PC-3 (cell line): ENCODE results near the gene CDH6. TPM values are rescaled to one million over a fixed set of nuclear protein-coding genes. Genes with fewer than 3 reads are reported as not detected.

Experiments used
- ATAC-seq: fragments of 200-7000 bp; cut with Tn5 transposase; 2 replicates; pipeline ENCODE4 v1.9.1; 2020; ENCODE audit warnings: mild to moderate bottlenecking, moderate library complexity
- BruUV-seq: library from RNA; stranded (reverse); fragments of 400-500 nt; replicated peaks from 2 replicates; lab custom pipeline; 2021; lab: Mats Ljungman, UMichigan
- CTCF ChIA-PET: fragments of 300-600 bp; sonication (Branson Sonifier 250); formaldehyde crosslinking; loops from one replicate; lab custom pipeline; 2022; ENCODE audit warnings: antibody characterized with exemption; lab: Charles Lee
- POLR2A ChIA-PET: fragments of 300-600 bp; sonication (Branson Sonifier 250); formaldehyde crosslinking; loops from one replicate; lab custom pipeline; 2022; ENCODE audit warnings: antibody characterized with exemption; ENCODE audit not compliant: unreplicated experiment; lab: Charles Lee
- DNase-seq: peaks from one replicate; pipeline ENCODE4 v3.0.0-alpha.2; 2015
- H2AFZ ChIP-seq: fragments of 300-600 bp; sonication (generic); 2 replicates; pipeline ENCODE4 v1.6.0; 2016; ENCODE audit warnings: antibody characterized with exemption, low read length
- H3F3A ChIP-seq: fragments of 300-600 bp; sonication (generic); one replicate; pipeline ENCODE4 v1.6.0; 2017; ENCODE audit warnings: antibody characterized with exemption, low read length, control low read depth, mild to moderate bottlenecking; ENCODE audit not compliant: unreplicated experiment
- H3K27ac ChIP-seq: fragments of 300-600 bp; sonication (generic); 2 replicates; pipeline ENCODE4 v1.5.1; 2016; ENCODE audit warnings: mild to moderate bottlenecking, low read length
- H3K27me3 ChIP-seq: fragments of 300-600 bp; sonication (generic); 2 replicates; pipeline ENCODE4 v1.6.1; 2016; ENCODE audit warnings: low read length, mixed read lengths
- H3K36me3 ChIP-seq: fragments of 300-600 bp; sonication (generic); 2 replicates; pipeline ENCODE4 v1.6.1; 2016; ENCODE audit warnings: low read depth, mixed run types, low read length, mixed read lengths
- H3K4me1 ChIP-seq: fragments of 300-600 bp; sonication (generic); 2 replicates; pipeline ENCODE4 v1.5.1; 2016; ENCODE audit warnings: low read length; ENCODE audit not compliant: insufficient read depth
- H3K4me2 ChIP-seq: fragments of 300-600 bp; sonication (generic); 2 replicates; pipeline ENCODE4 v1.6.0; 2016; ENCODE audit warnings: low read length
- H3K4me3 ChIP-seq: fragments of 300-600 bp; sonication (generic); 2 replicates; pipeline ENCODE4 v1.5.1; 2016; ENCODE audit warnings: mild to moderate bottlenecking, low read length, mixed read lengths
- H3K79me2 ChIP-seq: fragments of 300-600 bp; sonication (generic); 2 replicates; pipeline ENCODE4 v1.6.1; 2017; ENCODE audit warnings: low read length, mixed read lengths
- H3K9ac ChIP-seq: fragments of 300-600 bp; sonication (generic); 2 replicates; pipeline ENCODE4 v1.6.0; 2016; ENCODE audit warnings: mild to moderate bottlenecking, low read length
- H3K9me2 ChIP-seq: fragments of 300-600 bp; sonication (generic); replicated peaks from 2 replicates; pipeline ENCODE4 v1.6.1; 2016; ENCODE audit warnings: mixed run types, low read length, mixed read lengths
- H3K9me3 ChIP-seq: fragments of 300-600 bp; sonication (generic); 2 replicates; pipeline ENCODE4 v1.6.1; 2016; ENCODE audit warnings: low read length, mixed read lengths
- H4K20me1 ChIP-seq: fragments of 300-600 bp; sonication (generic); 2 replicates; pipeline ENCODE4 v1.6.1; 2016; ENCODE audit warnings: low read length, mixed read lengths
- CTCF ChIP-seq: fragments of 300-600 bp; sonication (generic); conservative IDR thresholded peaks from 2 replicates; pipeline ENCODE4 v1.5.1; 2017; ENCODE audit warnings: antibody characterized with exemption, low read depth, mild to moderate bottlenecking, low read length
- EZH2 ChIP-seq: fragments of 300-600 bp; sonication (generic); IDR thresholded peaks from one replicate; pipeline ENCODE4 v1.6.1; 2017; ENCODE audit warnings: antibody characterized with exemption, mild to moderate bottlenecking, low read length; ENCODE audit not compliant: unreplicated experiment
- EZH2phosphoT487 ChIP-seq: fragments of 300-600 bp; sonication (generic); IDR thresholded peaks from 2 replicates; pipeline ENCODE4 v1.6.1; 2018; ENCODE audit warnings: mild to moderate bottlenecking, antibody characterized with exemption, low read length, borderline replicate concordance
- intact Hi-C: fragments of 100-400 bp; cut with micrococcal nuclease; formaldehyde crosslinking; loops from 2 replicates; pipeline ENCODE4 v1.9.0; 2023
- total RNA-seq: library from RNA; depleted of rRNA; stranded (reverse); fragments of >200 nt; gene quantifications from 2 replicates; pipeline ENCODE4 v1.2.3, GENCODE V29; 2014

CDH6 gene
- total RNA-seq, 1 experiment from 2014 or later: 1.9 TPM

GRCh38 chr5:31366941-31367340, 173.5 kb downstream of the CDH6 start:
- H3K27ac ChIP-seq: no peak overlapping the region
- no peak for ATAC-seq
- TF ChIP-seq CTCF: no peak
- no peak overlapping the region for H3K4me2 ChIP-seq
- intact Hi-C loops: no loop called here
- H3K4me3 ChIP-seq: no peak overlapping the region
- H3K9me3 ChIP-seq: no peaks in the 10 kb centered on the region
- no peaks in the 10 kb centered on the region for H3K79me2 ChIP-seq
- no peaks in the 10 kb centered on the region for H3F3A ChIP-seq
- BruUV-seq: no TSS peak
- POLR2A ChIA-PET: interaction anchor here (0.5 kb wide), 1 partner anchor 772 kb away, joined by 4 read pairs; no protein-coding TSS in a partner anchor
- no peak overlapping the region for H2AFZ ChIP-seq
- H3K36me3 ChIP-seq: no peaks in the 10 kb centered on the region
- H3K4me1 ChIP-seq: no peaks in the 10 kb centered on the region
- CTCF ChIA-PET: interaction anchor here (0.6 kb wide), 1 partner anchor 953 kb away, joined by 3 read pairs; no protein-coding TSS in a partner anchor
- H3K9me2 ChIP-seq: no peaks in the 10 kb centered on the region
- no peak for DNase-seq
- H3K9ac ChIP-seq: no peak overlapping the region
- peaks cover 40% of the 10 kb centered on the region for H3K27me3 ChIP-seq
- H4K20me1 ChIP-seq: no peaks in the 10 kb centered on the region

GRCh38 chr5:31372124-31372523, 178.6 kb downstream of the CDH6 start:
- no peaks in the 10 kb centered on the region for H3K79me2 ChIP-seq
- POLR2A ChIA-PET: no interaction called here
- no peak overlapping the region for H2AFZ ChIP-seq
- H3K4me2 ChIP-seq: no peak overlapping the region
- no peak for TF ChIP-seq EZH2phosphoT487
- no peak for TF ChIP-seq EZH2
- TF ChIP-seq CTCF: no peak
- H4K20me1 ChIP-seq: no peaks in the 10 kb centered on the region
- no peak overlapping the region for H3K4me3 ChIP-seq
- no peaks in the 10 kb centered on the region for H3K9me3 ChIP-seq
- CTCF ChIA-PET: no interaction called here
- peaks cover 52% of the 10 kb centered on the region for H3K27me3 ChIP-seq
- no peak overlapping the region for H3K27ac ChIP-seq
- H3K4me1 ChIP-seq: no peaks in the 10 kb centered on the region
- no peak for DNase-seq
- intact Hi-C loops: no loop called here
- H3K36me3 ChIP-seq: no peaks in the 10 kb centered on the region
- no peak overlapping the region for H3K9ac ChIP-seq
- no peaks in the 10 kb centered on the region for H3F3A ChIP-seq
- no peaks in the 10 kb centered on the region for H3K9me2 ChIP-seq
- no peak for ATAC-seq
- BruUV-seq: no TSS peak

GRCh38 chr5:31375999-31376720, 182.7 kb downstream of the CDH6 start:
- H3K4me1 ChIP-seq: no peaks in the 10 kb centered on the region
- POLR2A ChIA-PET: no interaction called here
- H2AFZ ChIP-seq: no peak overlapping the region
- peaks cover 34% of the 10 kb centered on the region for H3K27me3 ChIP-seq
- CTCF ChIA-PET: no interaction called here
- DNase-seq: no peak
- H3K36me3 ChIP-seq: no peaks in the 10 kb centered on the region
- BruUV-seq: no TSS peak
- H3K4me3 ChIP-seq: no peak overlapping the region
- no peaks in the 10 kb centered on the region for H3F3A ChIP-seq
- H3K79me2 ChIP-seq: no peaks in the 10 kb centered on the region
- ATAC-seq: no peak
- H3K27ac ChIP-seq: no peak overlapping the region
- no peaks in the 10 kb centered on the region for H3K9me2 ChIP-seq
- H3K9ac ChIP-seq: no peak overlapping the region
- no peak overlapping the region for H3K4me2 ChIP-seq
- no peaks in the 10 kb centered on the region for H3K9me3 ChIP-seq
- intact Hi-C loops: no loop called here
- H4K20me1 ChIP-seq: no peaks in the 10 kb centered on the region
- TF ChIP-seq EZH2phosphoT487 (no peak), CTCF (no peak)
